Astrocyte of the hippocampus (primary cell): ENCODE data around the gene MPZL1.
A peak's percentile ranks its signal among the peaks of the same experiment; 100 is the strongest.
"Not testable (repeated sequence)": the region's sequence is repeated elsewhere in the genome, so short reads cannot be mapped to it uniquely, and the experiment has no call there.

Experiments used
- DNase-seq: peaks from one replicate; pipeline ENCODE4 v3.0.0; 2011; ENCODE audit warnings: low read depth, low spot score

Gene MPZL1

DNA sequence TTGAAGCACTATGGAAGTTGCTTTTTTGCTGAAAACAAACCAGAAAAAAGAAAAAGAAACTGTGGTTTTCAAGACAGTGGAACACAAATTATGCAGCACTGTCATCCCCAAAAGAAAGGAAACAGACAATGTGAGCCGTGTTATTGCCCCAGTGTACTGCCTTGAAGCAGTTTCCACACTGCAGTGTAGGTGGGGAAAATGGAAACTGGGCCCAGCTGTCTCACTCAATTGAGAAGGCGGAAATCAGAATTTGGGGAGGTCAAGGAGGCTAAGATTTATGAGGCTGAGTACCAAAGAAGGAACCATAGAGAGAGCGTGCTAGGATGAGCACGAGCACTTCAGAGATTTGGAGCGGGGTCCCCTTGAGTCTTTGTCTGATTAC lies 55.5 kb downstream of the MPZL1 start:
- DNase-seq: no peak

DNA sequence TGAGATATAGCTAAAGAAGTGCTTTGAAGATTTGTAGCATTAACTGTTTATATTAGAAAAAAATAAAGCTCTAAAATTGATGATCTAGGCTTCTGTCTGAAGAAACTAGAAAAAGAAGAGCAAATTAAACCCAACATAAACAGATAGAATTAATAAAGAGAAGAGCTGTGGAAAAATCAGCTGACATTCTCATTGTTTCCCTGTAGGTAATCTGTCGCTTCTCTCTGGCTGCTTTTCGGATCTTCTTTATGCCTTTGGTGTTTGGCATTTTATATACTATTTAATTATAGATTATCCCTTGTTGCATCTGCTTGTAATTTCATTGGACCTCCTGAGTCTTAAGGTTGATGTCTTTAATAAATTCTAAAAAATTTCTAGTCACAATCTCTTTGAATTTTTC lies 59.8 kb downstream of the MPZL1 start:
- no peak for DNase-seq

DNA sequence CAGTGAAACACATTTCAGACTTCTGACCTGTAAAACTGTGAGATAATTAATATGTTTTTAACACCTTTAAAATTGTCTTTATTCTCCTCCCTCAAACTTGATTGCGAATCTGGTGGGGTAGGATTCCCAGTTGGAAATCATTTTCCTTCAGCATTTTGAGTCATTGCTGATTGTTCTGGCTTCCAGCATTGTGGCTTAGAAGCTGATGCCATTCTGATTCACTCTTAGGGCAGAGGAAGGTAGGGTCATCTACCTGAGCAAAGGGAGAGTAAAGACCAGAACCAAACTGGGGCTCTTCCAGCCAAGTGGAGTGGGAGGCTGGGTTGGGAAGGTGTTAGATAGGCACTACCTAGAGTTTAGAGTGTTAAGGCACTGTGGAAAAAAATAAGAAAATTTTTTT lies 61.2 kb downstream of the MPZL1 start:
- no peak for DNase-seq

DNA sequence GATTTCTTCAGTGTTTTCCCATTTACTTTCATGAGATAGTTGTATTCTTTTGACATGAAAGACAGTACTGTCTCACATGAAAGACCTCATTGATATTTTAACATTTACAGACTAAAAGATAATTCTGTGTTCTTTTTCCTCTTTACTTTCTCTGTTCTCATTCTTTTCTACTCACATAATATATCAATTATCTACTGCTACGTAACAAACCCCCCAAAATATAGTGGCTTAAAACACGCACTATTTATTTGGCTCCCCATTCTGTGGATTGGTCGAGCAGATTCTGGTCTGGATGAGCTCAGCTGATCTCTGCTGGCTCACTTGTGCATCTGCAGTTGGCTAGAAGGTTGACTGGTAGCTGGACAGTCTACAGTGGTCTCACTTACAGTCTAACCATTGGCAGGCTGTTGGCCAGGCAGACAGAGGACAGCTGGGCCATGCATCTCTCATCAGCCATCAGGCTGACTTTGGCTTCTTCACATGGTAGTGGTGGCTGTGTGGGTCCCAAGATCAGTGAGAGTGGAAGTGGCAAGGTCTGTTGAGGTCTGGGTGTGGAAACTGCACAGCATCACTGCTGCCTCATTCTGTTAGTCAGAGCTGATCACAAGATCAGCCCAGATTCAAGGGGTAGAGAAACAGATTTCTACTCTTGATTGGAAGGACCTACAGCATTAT lies 63.2 kb downstream of the MPZL1 start:
- no peak for DNase-seq

DNA sequence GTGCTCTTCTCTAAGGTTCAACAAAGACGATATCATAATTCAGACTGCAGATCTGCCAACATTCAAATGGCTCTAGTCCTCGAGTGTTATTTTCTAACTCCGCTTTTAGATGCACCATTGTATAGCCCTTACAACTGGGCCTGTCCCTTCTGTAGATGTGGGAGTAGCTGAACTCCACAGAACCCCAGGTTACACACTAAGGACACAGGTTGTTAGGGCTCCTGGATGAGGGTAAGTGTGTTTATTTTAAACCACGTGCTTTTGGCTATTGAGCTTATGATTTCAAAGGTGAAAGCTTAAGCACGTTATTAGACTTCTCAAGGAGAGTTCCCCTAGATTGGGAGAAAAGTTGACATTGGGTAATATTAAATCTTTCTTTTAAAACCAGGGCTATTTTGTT lies 64.7 kb downstream of the MPZL1 start:
- DNase-seq: no peak

DNA sequence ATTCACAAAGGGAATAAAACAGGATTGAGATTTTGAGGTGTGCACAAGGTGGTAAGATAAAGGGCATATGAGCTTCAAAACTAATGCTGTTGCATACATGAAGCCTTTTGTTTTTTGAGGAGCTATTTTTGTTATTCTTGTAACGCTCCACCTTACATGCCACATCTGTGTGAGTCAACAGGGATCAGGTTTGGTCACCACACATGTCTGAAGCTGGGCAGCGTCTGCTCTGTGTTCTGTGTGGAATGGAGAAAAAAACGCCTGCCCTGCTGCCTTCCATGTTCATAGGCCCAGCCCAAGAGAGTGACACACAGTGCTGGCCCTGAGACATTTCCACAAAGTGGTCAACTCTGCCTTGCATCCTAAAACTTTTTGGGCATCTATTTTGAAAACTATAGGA lies 67.7 kb downstream of the MPZL1 start:
- DNase-seq: no peak

DNA sequence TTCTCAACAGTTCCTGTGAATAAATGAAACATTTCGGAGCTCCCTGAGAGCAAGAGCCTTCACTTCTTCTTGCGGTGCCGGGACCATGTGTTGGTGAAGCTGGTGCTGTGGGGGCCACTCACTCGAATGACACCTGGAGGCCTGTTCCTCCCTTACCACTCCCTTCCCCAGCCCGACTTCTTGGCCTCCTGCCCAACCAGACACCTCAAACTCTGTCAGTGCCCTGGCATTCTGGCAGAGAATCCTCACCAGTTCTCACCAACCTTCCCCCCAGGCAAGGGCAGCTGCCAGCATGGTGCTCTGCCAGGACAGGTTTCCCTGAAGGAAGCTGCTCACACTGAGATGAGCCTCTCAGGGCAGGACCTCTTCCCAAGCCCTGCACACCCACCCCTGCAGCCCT lies 68.3 kb downstream of the MPZL1 start:
- DNase-seq: no peak

DNA sequence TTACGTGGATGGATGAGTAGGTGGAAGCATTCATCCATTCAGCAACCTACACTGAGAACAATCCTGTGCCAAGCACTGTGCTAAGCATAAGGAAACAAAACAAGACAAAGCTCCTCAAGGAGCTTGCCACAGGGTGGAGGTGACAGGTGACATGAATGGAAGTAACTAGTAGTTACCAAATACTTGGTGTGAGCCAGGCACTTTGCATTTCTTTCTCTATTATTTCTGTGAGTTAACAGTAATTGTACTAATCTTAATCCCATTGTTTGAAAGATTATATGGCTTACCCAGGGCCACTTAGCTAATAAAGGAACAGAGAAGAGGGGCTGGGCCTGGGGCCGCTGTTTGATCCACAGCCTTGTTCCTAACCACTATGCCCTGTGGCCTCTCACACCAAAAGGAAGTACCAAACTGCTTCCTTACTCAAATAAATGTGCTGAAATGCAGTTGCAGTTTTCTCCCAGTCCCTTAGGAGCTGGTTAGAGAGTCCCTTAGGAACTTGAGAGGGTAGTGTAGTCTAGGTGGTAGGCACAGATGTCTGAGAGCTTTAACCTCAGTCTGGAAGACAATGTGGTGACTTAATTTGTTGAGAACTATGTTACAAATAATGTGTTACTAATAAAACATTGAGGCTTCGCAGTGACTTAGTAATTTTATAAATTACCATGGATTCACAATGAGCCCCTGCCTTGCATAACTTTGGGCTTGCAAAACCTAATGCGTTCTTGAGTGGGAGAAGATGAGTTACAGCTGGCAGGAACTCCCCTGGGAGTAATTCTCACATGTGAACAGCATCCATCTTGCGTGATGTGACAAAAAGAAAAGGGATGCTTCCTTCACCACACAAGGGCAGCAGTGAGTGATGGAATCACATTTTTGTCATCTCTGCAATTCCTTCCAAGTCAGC lies 69.8 kb downstream of the MPZL1 start:
- no peak for DNase-seq

DNA sequence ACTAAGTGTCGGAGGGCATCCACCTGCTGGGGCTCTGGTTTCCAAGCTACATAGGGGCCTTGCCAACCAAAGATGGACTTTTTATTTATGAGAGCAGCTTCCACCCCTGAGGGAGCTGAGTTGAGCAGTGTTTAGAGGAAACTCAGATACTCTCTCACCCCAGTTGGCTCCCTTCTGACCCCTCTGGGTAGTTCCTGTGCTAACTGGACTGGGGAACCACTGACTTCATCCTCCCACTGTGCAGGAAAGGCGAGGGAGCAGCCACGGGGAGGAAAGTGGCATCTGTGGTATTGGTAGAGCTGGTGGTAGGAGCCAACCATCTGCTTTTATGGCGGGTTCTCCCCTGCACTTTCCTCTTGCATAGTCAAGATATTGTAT lies 70.4 kb downstream of the MPZL1 start:
- DNase-seq: no peak

DNA sequence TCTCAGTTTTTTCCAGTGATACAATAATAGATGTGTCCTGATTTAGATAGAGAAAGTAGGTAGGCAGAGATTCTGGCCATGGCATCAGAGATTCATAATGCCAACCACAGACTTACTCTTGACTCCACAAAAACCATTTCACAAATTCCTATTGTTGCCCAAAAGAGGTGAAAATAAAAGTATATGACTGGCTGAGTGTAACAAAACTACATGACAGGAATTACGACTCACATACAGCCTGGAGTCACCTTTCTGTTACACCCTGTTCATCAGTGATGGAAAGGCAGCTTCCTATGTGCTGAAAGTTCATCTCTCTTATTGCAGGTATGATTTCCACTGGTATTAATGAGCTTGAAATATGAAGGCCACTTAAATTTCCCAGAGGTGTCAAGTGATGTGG lies 72.3 kb downstream of the MPZL1 start:
- DNase-seq: no peak

DNA sequence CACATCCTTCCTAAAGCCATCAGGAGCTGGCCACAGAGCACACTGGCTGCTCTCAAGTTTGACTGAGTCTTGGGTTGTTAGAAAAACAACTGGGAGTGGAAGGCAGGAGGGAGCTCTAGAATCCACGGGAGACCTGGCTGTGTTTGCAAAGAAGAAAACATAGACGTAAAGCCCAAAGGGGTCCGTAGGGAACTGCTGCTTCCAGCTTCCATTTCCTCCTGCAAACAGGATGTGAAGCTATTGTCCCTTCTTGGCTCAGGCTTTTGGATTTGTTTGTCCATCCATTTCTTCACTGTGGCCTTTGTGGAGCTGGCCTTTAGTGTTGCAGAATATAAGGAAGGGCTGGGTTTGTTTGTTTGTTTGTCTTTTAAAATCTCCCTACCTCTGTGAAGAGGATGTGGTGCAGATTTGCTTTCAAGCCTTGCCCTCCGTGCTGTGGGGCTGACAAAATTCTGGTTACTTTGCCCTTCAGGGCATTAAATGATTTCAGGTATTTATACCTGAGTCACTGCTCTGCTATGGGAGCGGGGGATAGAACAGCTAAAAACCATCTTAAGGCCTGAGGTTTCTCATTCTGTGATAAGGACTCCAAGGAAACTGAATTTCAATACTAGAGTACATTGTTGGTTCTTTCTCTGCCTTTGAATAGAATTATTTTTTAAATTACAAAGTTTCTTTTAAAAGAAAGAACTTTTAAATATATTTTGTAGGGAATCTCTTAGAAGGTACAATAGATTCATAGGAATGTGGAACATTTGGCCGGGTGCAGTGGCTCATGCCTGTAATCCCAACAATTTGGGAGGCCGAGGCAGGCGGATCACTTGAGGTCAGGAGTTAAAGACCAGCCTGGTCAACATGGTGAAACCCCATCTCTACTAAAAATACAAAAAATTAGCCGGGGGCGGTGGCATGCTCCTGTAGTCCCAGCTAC lies 74.3 kb downstream of the MPZL1 start:
- peak; percentile 43 for DNase-seq

DNA sequence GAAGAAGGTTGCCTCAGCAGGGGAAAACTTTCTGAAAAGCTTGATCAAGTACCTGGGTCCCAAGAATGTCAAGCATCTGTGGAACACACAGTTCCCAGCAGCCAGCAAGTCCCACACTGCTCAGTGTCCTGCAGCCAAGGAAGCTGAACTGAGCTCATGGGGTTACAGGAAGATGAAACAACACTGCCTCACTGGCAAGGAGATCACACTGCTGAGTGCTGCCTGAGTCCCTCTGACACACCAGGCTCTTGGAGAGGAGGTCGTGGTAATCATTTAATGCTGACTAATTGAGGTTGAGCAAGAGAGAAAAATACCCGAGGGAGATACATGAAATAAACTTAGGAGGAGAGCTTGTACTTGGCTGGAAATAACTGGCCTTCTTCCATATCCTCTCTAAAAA lies 75.2 kb downstream of the MPZL1 start:
- peak; percentile 93 for DNase-seq

DNA sequence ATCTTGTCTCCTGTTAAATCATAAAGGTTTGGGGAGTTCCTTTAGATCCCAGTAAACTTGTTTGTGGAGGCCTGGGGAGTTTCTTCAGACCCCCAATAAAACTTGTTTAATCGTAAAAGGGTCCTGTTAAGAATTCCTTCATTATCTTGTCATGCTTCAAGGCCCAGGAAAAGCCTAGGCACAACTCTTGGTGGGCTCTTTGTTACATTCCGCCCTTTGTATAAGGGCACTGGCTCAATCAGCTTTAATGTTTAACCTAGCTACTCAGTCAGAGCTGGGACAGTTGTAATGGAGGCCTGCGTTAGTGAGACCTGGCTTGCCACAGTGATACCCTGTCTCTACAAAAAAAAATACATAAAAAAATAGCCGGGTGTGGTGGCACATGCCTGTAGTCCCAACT lies 77.2 kb downstream of the MPZL1 start:
- no peak for DNase-seq

DNA sequence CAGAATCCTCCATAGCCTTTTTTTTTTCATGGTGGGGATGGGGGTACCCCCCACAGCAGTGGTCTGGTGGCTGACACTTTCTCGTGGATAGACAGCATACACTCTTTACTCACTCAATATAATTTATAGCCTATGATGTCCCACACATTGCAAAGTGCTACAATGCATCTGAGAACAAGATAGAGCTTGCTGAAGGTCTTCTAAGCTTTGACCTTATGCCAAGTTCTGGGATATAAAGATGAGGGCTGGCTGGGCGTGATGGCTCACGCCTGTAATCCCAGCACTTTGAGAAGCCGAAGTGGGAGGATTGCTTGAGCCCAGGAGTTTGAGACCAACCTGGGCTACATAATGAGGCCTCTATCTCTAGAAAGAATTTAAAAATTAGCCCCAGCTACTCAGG lies 78.0 kb downstream of the MPZL1 start:
- no peak for DNase-seq

DNA sequence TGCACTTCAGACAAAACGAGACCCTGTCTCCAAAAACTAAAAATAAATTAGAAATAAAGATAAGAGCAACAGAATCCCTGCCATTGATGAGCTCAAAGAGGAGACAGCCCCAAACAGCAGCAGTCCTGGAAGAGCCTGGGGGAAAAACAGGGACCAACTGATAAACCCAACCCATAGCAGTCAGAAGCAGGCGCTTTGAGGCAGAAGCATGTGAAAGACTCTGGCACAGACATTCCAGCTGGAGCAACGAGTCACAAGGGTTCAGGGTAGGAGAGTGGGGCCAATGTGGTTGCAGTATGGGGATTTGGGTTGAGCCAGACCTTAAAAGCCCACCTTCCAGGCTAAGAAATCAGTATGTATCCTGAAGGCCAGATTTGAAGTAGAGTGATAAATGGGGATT lies 78.5 kb downstream of the MPZL1 start:
- DNase-seq: no peak

DNA sequence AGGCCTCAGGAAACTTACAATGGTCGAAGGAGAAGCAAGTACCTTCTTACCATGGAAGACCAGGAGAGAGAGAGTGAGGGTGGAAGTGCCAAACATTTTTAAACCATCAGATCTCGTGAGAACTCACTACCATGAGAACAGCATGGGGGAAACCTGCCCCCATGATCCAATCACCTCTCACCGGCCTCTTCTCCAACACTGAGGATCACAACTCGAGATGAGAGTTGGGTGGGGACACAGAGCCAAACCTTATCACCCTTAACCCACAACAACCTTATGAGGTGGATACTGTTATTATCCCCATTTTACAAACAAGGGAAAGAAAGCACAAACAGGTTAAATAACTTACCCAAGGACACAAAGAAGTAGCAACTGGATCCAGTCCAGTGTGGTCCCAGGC lies 80.5 kb downstream of the MPZL1 start:
- no peak for DNase-seq

DNA sequence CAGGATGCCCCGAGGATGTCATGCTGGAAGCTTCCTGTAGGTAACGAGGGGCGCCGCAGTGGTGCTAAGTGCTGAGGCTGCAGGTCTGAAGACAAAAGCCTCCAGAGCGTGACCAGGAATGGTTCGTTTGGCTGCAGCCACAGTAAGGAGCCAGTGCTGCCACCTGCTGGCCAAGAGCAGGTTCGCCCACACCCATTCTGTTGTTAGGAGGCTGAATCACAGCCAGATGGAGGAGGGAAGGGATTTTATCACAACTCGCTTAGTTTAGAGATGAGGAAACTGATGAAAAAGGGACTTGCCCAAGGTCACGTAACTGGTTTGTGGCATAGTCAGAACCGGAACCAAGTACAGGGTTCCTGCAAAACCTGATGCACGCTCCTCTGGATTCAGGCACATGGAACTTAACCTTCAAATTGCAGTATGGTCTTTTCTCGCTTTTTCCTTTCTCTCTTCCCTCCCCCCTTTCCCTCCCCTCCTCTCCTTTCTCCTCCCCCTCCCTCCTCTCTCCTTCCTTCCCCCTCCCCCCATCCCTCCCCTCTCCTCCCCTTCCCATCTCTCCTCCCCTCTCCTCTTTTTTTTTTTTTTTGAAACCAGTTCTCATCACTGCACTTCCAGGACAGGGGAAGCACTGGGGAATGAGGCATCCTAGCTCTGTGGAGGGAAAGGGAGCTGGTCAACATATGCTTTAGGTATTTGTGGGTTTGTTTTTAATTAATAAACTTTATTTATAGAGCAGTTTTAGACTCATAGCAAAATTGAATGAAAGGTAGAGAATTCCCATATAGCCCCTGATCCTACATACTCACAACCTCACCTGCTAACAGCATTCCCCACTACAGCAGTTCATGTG lies 81.8 kb downstream of the MPZL1 start:
- DNase-seq: peak; percentile 96

DNA sequence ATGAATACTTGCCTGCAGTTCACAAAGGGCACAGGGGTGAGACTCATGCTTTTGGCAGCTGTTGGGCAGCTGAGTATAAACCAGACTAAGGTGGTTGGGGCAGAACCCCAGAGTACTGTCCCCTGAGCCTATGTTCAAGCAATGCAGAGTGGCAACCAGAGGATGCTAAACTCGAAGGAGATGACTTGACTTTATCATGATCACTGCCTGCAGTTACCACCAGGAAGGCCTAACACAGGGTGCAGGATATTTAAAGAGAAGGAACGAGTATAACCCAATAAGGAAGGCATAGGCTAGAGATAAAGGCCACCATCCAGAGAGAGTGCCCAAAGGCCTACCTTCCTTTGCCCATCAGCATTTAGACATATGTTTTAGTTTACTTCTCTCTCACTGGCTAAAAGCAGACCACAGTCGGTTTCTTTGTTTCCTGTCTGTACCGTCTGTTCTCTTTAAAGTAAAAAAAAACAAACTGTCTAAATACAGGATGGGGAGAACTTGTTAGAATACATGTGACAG lies 83.3 kb downstream of the MPZL1 start:
- no peak for DNase-seq

DNA sequence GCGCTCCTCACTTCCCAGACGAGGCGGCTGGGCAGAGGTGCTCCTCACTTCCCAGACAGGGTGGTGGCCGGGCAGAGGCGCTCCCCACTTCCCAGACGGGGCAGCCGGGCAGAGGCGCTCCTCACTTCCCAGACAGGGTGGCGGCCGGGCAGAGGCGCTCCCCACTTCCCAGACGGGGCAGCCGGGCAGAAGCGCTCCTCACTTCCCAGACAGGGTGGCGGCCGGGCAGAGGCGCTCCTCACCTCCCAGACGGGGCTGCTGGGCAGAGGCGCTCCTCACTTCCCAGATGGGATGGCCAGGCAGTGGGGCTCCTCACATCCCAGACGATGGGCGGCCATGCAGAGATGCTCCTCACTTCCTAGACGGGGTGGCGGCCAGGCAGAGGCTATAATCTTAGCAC lies 84.5 kb downstream of the MPZL1 start:
- not testable (repeated sequence) for DNase-seq

DNA sequence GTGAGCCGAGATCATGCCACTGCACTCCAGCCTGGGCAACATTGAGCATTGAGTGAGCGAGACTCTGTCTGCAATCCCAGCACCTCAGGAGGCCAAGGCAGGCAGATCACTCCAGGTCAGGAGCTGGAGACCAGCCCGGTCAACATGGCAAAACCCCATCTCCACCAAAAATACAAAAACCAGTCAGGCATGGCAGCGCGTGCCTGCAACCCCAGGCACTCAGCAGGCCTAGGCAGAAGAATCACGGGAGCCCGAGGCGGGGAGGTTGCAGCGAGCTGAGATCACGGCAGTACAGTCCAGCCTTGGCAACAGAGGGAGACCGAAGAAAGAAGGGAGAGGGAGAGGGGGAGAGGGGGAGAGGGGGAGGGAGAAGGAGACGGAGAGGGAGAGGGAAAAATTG lies 84.9 kb downstream of the MPZL1 start:
- DNase-seq: not testable (repeated sequence)

DNA sequence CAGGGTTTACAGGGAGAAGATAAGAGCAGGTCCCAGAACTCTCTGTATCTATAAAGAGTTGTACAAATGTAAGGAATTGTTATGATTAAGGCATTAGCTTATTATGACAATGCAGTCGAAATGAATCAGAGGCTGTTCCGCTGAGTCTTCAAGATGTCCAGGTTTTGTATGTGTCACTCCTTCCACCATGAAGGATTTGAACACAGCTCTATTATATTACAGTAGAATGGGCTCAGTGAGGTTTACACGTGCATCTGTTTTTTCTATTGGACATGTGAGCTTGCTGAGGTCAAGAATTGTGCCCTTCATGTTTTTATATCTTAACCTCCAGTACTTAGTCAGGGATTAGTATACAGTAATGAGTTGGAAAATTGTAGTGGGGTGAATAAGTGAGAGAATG lies 86.3 kb downstream of the MPZL1 start:
- DNase-seq: no peak
